Measurements from ENCODE around the gene ENTPD8. TPM values are rescaled to one million over a fixed set of nuclear protein-coding genes. Genes with fewer than 3 reads are reported as not detected.

Gene ENTPD8
- total RNA-seq, 2 experiments from 2014 or later: not detected

DNA sequence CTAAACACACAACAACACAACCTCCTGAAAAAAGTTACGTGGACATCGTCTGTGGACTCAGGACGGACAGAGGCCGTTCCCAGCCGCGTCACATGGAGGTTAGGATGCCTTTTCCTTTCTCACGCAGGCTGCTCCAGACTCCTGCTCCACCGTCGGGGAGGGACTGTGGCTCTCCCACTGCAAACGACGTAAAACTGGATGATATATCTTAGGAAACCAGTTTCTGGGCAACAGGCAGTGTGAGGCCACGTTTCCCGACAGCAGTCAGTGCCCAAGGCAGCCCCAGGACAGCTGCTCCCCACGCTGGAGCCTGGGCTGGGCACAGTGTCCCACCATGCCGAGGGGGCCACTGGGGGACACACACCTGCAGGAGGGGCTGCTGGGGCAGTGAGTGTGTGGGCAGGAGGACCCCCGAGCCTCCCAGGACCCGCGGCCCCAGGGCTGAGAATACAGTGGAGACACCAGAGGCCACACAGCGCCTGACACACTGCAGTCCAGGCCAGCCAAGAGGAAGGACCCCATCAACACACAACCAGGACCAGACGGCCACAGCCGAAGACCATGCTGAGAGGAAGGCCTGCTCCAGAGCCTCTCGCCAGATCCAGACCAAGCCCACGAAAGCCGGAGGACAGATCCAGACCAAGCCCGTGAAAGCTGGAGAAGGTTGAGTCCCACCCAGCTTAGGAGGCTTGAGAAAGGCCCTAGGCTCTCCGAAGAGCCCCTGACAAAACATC lies 44.4 kb downstream of the ENTPD8 start:
- CTCF ChIA-PET: no interaction called here
- no peak for ATAC-seq
- H3K4me3 Mint-ChIP-seq: no peak overlapping the region
- no peaks in the 10 kb centered on the region for H3K9me3 Mint-ChIP-seq (ENCODE audit: low read depth)
- DNase-seq: no peak
- no peaks in the 10 kb centered on the region for H3K27me3 Mint-ChIP-seq
- peaks cover 3% of the 10 kb centered on the region for H3K4me1 Mint-ChIP-seq
- peaks cover 7% of the 10 kb centered on the region for H3K36me3 Mint-ChIP-seq
- no peak overlapping the region for H3K27ac Mint-ChIP-seq

DNA sequence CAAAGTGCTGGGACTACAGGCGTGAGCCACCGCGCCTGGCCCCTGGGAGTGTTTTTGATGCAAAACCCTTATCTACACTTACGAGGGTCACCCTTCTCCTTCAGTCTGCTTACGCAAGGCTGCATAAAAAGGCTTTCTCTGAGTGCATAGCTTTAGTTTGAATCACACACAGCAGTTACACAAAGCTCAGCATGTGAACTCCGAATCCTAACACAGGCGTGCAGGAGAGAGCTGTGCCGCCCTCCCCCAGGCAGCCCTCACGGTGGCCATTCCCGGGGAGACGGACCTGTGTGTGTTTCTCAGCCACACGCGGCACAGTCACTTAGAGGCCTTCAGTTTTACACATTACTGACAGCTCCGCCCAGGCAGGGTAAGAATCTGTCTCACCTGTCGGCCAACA lies 44.9 kb downstream of the ENTPD8 start:
- ATAC-seq: no peak
- H3K4me3 Mint-ChIP-seq: no peak overlapping the region
- peaks cover 5% of the 10 kb centered on the region for H3K36me3 Mint-ChIP-seq
- H3K9me3 Mint-ChIP-seq (ENCODE audit: low read depth): no peaks in the 10 kb centered on the region
- CTCF ChIA-PET: no interaction called here
- no peak overlapping the region for H3K27ac Mint-ChIP-seq
- no peak for DNase-seq
- H3K4me1 Mint-ChIP-seq: peaks cover 3% of the 10 kb centered on the region
- H3K27me3 Mint-ChIP-seq: no peaks in the 10 kb centered on the region

DNA sequence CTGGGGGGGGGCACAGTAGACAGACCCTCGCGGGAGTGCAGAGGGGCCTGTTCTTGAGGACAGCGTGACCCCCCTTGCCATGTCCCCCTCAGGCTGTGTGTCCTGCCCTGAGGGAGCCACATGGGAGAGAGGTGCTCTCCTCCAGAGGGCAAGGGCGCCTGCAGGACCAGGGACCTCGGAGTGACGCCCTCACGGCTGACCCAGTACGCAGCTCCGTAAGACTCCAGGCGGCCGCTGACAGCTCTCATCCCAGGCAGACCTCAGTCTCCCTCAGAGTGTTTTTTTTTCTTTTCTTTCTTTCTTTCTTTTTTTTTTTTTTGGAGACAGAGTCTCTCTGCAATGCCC lies 45.5 kb downstream of the ENTPD8 start:
- peaks cover 3% of the 10 kb centered on the region for H3K4me1 Mint-ChIP-seq
- H3K4me3 Mint-ChIP-seq: no peak overlapping the region
- CTCF ChIA-PET: no interaction called here

DNA sequence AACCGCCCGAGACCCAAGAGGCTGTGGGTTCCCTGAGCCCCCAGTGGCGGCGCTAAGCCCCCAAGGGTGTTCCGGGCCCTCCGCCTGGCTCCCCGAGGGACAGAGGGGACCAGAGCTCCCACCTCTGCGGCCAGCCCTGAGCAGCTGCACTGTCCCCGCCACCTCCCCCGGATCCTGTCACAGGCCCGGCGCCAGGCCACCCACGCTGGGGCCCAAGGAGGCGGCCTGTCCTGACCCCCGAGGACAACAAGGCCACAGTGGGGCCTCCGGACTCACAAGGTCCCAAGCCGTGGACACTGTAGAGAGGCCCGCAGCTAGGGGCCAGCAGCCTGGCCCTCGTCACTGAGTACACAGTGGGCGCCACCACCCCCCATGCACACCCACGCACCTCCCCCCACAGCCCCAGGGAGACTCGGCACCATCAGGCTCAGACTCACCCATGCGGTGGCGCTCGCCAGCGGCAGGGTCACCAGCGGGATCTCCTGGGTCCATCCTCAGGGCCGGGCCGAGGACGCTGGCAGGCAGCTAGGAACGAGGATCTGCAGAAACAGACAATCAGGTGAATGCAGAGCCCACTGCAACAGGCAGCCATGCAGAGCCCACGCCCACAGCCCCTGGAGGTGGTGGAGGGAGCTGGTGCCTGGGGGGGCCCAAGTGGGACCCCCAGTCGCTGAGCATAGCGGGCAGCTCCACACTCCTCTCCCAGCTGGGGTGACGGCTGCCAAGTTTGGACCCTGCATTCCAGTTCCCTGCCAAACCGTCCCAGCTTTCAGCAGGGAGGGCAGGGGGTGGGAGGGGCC lies 46.1 kb downstream of the ENTPD8 start:
- no peaks in the 10 kb centered on the region for H3K27me3 Mint-ChIP-seq
- CTCF ChIA-PET: no interaction called here
- H3K9me3 Mint-ChIP-seq (ENCODE audit: low read depth): no peaks in the 10 kb centered on the region
- H3K4me3 Mint-ChIP-seq: no peak overlapping the region
- ATAC-seq: no peak
- H3K36me3 Mint-ChIP-seq: peaks cover 5% of the 10 kb centered on the region
- no peak for DNase-seq
- H3K4me1 Mint-ChIP-seq: peaks cover 3% of the 10 kb centered on the region
- no peak overlapping the region for H3K27ac Mint-ChIP-seq

More for the DNA sequence above, 45.5 kb downstream of the ENTPD8 start:
- Mint-ChIP-seq H3K9me3 (ENCODE audit: low read depth) (no peaks in the 10 kb centered on the region), H3K27me3 (no peaks in the 10 kb centered on the region), H3K36me3 (peaks cover 5% of the 10 kb centered on the region), H3K27ac (no peak overlapping the region)
- ATAC-seq (no peak), DNase-seq (no peak)

DNA sequence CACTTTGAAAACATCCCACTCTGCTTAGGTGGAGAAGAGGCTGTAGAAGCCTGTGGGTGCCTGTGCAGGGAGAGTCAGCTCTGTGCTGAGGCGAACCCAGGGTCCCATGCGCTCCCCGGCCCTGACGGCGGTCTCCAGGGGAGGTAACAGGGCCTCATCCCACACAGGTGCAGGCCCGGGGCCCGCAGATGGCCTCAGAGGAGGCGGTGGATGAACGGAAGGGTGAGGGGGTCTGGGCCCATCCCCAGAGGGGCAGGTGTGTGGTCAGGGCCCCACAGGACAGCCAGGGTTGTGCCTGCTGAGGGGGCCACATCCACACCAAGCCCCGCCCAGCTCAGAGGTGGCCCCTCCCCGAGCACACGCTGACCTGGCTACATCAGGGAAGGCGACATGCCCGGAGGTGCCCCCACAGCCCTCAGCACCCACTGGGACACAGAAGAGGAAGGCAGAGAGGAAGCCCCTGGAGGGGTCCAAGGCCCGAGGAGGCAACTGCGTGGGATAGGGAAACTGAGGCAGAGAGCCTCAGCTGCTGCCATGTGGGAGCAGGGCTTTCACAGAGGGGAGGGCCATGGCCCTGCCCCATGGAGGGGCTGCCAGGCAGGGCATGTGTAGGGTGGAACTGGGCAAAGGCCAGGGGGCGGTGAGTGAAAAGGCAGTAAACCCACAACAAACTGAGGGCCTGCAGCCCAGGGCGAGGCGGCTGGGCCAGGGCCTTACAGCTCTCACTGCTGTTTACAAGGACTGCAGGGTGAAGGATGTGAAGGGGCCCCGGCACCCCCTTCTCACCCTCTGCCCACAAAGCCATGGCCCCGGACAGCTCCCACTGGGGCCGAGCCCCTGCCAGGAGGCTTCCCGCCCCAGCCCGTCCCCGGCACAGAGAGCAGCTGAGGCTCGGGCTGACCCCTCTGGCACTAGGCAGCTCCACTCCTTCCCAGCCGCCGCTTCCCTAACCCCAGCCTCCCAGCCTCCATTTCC lies 47.7 kb downstream of the ENTPD8 start:
- H3K9me3 Mint-ChIP-seq (ENCODE audit: low read depth): no peaks in the 10 kb centered on the region
- H3K27me3 Mint-ChIP-seq: no peaks in the 10 kb centered on the region
- ATAC-seq: no peak
- CTCF ChIA-PET: no interaction called here
- H3K27ac Mint-ChIP-seq: no peak overlapping the region
- no peak for DNase-seq
- peaks cover 2% of the 10 kb centered on the region for H3K4me1 Mint-ChIP-seq
- H3K36me3 Mint-ChIP-seq: peaks cover 1% of the 10 kb centered on the region
- no peak overlapping the region for H3K4me3 Mint-ChIP-seq

DNA sequence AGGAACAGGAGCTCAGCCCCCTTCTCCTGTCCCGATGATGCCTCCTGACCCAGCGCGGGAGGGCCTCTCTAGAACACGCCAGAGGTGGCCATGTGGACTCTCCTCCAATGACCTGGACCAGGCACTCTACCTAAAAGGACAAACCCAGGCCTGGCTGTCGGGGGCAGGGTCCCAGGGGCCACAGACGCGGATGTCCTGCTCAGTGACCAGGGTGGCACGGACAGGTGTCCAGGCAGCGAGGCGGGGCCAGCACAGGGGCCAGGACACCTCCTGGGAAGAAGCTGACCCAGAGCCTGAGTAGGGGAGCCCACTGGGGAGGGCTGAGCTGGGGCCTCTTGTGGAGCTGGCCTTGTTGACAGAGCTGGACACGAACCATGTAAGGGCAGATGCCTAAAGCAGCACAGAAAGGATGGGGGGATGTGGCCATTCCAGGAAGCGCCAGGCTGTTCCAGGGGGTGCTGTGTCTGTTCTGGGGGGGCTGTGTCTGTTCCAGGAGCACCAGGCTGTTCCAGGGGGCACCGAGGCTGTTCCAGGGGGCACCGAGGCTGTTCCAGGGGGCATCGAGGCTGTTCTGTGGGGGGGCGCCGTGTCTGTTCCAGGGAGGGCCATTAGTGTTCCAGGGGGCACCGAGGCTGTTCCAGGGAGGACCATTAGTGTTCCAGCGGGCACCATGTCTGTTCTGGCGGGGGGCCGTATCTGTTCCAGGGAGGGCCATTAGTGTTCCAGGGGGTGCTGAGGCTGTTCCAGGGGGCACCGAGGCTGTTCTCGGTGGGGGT lies 48.7 kb downstream of the ENTPD8 start:
- H3K36me3 Mint-ChIP-seq: no peaks in the 10 kb centered on the region
- no peak overlapping the region for H3K4me3 Mint-ChIP-seq
- CTCF ChIA-PET: interaction anchor here (1.7 kb wide), 1 partner anchor 31 kb away, joined by 4 read pairs; the partner anchor contains the start of genes EXD3 and NOXA1
- peaks cover 4% of the 10 kb centered on the region for H3K4me1 Mint-ChIP-seq
- DNase-seq (no peak), ATAC-seq (no peak)
- no peaks in the 10 kb centered on the region for H3K9me3 Mint-ChIP-seq (ENCODE audit: low read depth)
- no peak overlapping the region for H3K27ac Mint-ChIP-seq
- no peaks in the 10 kb centered on the region for H3K27me3 Mint-ChIP-seq

DNA sequence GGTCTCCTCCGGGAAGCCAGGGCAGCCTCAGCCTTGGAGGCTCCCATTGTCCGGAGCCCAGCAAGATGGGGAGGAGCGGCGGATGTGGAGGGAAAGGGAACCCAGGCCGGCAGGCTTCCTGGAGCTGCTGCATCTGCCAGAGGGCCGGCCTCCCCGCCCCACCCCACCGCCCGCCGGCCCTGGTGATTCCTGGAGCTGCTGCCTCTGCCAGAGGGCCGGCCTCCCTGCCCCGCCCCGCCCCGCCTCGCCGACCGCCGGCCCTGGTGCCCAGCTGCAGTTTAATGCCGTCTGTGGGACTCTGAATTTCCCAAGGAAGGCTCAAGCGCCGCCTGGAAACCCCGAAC lies 49.8 kb downstream of the ENTPD8 start:
- ATAC-seq (no peak), DNase-seq (no peak)
- CTCF ChIA-PET: interaction anchor here (1.7 kb wide), 1 partner anchor 32 kb away, joined by 4 read pairs; the partner anchor contains the start of genes EXD3 and NOXA1
- Mint-ChIP-seq H3K4me3 (no peak overlapping the region), H3K36me3 (no peaks in the 10 kb centered on the region), H3K9me3 (ENCODE audit: low read depth) (no peaks in the 10 kb centered on the region), H3K27me3 (no peaks in the 10 kb centered on the region), H3K27ac (no peak overlapping the region), H3K4me1 (peaks cover 9% of the 10 kb centered on the region)

DNA sequence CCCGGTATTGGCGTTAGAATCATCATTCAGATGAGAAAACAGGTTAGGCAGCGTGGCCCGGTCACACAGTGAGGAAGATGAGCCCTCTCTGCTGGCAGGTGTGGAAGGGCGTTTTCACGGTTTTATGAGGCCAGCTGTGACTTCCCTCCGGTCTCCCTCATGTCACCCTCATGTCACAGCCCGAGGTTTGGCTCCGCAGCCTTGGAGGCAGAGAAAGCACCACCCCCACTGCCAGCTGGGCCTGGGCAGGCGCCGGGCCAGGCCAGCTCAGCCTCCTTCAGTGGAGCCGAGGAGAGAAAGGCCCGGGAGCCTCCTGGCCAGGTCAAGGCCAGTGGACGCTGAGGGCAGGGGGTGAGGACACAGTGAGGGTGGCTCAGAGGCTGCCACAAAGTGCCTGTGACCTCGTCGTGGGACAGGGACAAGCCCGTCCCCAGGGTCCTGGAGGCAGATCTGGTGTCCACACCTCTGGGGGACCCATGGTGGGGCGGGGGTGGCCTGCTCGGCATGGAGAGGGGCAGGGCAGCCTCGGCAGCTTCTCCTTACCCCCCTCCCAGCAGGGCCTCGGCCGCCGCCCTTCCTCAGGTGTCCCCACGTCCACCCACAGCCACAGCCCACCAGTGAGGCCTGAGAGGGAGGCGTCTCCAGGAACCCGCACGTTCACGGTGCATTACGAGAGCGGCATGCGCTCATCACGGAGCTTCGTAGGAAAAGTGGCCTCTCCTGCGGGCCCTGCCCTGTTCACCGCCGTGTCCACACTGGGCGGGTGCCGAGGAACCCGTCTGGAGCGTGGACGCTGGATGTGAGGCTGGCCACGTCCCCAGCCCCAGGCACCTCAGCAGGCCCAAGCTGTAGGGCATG lies 50.4 kb downstream of the ENTPD8 start:
- DNase-seq (no peak), ATAC-seq (no peak)
- H3K4me3 Mint-ChIP-seq: no peak overlapping the region
- CTCF ChIA-PET: interaction anchor here (1.7 kb wide), 1 partner anchor 32 kb away, joined by 4 read pairs; the partner anchor contains the start of genes EXD3 and NOXA1
- peak overlapping the region; percentile 36 for H3K27ac Mint-ChIP-seq
- H3K4me1 Mint-ChIP-seq: peaks cover 9% of the 10 kb centered on the region
- no peaks in the 10 kb centered on the region for H3K27me3 Mint-ChIP-seq
- no peaks in the 10 kb centered on the region for H3K9me3 Mint-ChIP-seq (ENCODE audit: low read depth)
- no peaks in the 10 kb centered on the region for H3K36me3 Mint-ChIP-seq

DNA sequence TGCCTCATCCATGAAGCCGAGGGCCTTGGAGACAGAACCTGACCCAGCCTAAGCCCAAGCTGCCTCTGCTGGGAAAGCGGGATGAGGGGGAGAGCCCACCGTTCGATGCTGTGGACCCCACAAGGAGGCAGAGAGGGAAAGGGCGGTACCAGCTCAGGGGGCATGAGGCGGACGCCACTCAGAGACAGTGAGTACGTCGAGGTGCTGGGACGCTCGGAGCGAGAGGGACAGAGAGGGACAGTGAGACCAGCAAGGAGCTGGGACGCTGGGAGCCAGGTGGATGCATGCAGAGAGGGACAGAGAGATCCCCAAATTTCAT lies 51.8 kb downstream of the ENTPD8 start:
- peaks cover 9% of the 10 kb centered on the region for H3K4me1 Mint-ChIP-seq
- DNase-seq (no peak), ATAC-seq (no peak)
- H3K36me3 Mint-ChIP-seq: no peaks in the 10 kb centered on the region
- H3K4me3 Mint-ChIP-seq: no peak overlapping the region
- H3K9me3 Mint-ChIP-seq (ENCODE audit: low read depth): no peaks in the 10 kb centered on the region
- H3K27ac Mint-ChIP-seq: no peak overlapping the region
- H3K27me3 Mint-ChIP-seq: no peaks in the 10 kb centered on the region
- CTCF ChIA-PET: no interaction called here

DNA sequence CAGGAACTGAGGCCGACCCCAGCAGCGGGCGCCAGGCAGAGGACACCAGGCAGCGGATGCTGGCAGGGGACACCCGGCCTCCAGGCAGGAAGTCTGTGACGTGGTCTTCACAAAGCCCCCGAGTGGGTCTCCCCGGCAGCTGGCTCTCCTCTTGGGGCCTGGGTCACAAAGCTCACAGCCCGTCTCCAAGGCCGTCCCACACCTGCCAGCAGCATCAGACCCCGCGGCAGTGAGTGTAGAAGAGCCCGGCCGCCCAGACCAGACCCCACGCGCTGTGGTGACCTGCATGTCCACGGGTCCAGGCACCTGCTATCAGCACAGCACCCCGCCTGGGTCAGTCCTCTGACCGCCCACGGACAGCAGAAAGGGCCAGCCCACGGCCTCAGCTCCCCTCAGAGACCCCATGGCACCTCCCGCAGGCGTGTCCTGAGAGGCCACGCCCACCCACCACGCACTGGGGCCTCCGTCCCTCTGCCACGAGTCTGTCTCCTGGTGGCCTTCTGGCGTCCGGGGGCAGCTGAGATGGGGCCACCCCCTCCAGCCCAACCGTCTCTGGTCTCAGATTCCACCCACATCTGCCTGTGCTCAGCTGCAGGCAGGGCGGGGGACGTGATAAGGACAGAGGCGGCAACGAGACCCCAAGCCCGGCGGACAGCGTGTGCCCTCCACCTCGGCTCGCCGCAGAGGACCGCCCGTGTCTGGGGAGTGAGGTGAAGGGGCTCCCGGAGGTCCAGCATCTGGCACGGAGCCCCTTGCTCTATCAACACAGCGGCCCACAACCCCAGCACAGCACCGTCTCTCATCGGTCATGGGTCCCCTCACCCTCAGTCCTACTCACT lies 52.3 kb downstream of the ENTPD8 start:
- CTCF ChIA-PET: no interaction called here
- Mint-ChIP-seq H3K4me3 (no peak overlapping the region), H3K9me3 (ENCODE audit: low read depth) (no peaks in the 10 kb centered on the region), H3K27ac (no peak overlapping the region), H3K27me3 (no peaks in the 10 kb centered on the region), H3K36me3 (no peaks in the 10 kb centered on the region), H3K4me1 (peaks cover 9% of the 10 kb centered on the region)
- no peak for DNase-seq
- no peak for ATAC-seq

DNA sequence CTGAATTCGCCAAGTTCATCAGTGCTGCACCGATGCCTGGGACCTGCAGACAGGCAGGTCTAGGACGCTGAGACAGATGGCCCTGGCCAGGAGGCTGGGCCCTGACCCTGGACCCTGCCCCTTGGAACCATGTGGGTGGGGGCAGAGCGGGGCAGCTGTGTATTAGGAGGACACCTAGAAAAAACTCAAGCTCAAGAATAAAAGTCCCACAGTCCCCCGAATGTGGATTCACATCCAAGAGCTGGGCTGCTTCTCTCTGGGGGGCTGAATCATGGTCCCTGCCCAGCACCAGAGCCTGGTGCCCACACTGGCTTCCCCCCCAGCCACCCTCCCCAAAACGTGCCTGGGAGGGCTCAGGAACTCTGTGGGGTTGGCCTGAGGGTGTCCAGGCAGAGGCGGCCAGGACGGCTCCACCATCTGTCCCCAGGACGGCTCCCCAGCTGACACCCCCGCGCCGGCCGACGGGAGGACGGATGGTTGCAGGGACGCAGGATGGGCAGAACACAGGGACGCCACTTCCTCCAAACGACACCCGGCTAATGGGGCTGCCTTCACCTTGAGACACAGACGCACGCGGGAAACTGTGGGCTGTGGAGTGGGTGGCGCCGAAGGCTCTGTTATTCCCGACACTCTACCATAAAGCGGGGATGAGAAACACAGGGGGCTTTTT lies 53.1 kb downstream of the ENTPD8 start:
- H3K27me3 Mint-ChIP-seq: no peaks in the 10 kb centered on the region
- peak overlapping the region; percentile 28 for H3K27ac Mint-ChIP-seq
- H3K9me3 Mint-ChIP-seq (ENCODE audit: low read depth): no peaks in the 10 kb centered on the region
- no peak for ATAC-seq
- CTCF ChIA-PET: interaction anchor here (0.8 kb wide), 1 partner anchor 35 kb away, joined by 3 read pairs; the partner anchor contains the start of genes EXD3 and NOXA1
- no peak for DNase-seq
- H3K4me3 Mint-ChIP-seq: no peak overlapping the region
- peaks cover 9% of the 10 kb centered on the region for H3K4me1 Mint-ChIP-seq
- no peaks in the 10 kb centered on the region for H3K36me3 Mint-ChIP-seq

Data from activated CD8-positive, alpha-beta memory T cell treated with anti-CD3 and anti-CD28 coated beads, Interleukin-2, amount 10 ng/mL, durations not matched to agents 7 days and 5 days (primary cell).